Measurements from ENCODE around the gene AKAP17A.

Gene AKAP17A

GRCh38 chrX:1582686-1583437 lies 8.5 kb upstream of the AKAP17A start:
- ATAC-seq, result peak; percentile 92 to 96

- ATAC-seq, result no peak
Observed at GRCh38 chrX:1584237-1585011, 7.0 kb upstream of the AKAP17A start.

GRCh38 chrX:1587161-1587560 lies 4.2 kb upstream of the AKAP17A start:
- no peak for ATAC-seq

- ATAC-seq, result no peak
Observed at GRCh38 chrX:1589356-1590130, 1.9 kb upstream of the AKAP17A start.

- ATAC-seq, result peak; percentile 4 to 14
Observed at GRCh38 chrX:1591863-1592469, 562 bp downstream of the AKAP17A start.

GRCh38 chrX:1592470-1593142 lies 1.2 kb downstream of the AKAP17A start:
- ATAC-seq, result peak in 1 of 2 donors; percentile 14

- no peak for ATAC-seq
Observed at GRCh38 chrX:1593286-1594271, 2.2 kb downstream of the AKAP17A start.

GRCh38 chrX:1595711-1596060 lies 4.3 kb downstream of the AKAP17A start:
- ATAC-seq, result no peak

GRCh38 chrX:1596676-1597344 lies 5.4 kb downstream of the AKAP17A start:
- ATAC-seq, result no peak

- ATAC-seq, result no peak
Observed at GRCh38 chrX:1597345-1598020, 6.1 kb downstream of the AKAP17A start.

GRCh38 chrX:1598021-1598875 lies 6.8 kb downstream of the AKAP17A start:
- ATAC-seq, result no peak

GRCh38 chrX:1598876-1599790 lies 7.7 kb downstream of the AKAP17A start:
- no peak for ATAC-seq

- no peak for ATAC-seq
Observed at GRCh38 chrX:1599791-1600405, 8.5 kb downstream of the AKAP17A start.

- no peak for ATAC-seq
Observed at GRCh38 chrX:1600406-1601050, 9.1 kb downstream of the AKAP17A start.

- ATAC-seq, result no peak
Observed at GRCh38 chrX:1601051-1601767, 9.8 kb downstream of the AKAP17A start.

GRCh38 chrX:1601768-1602085 lies 10.3 kb downstream of the AKAP17A start:
- no peak for ATAC-seq
